IMR-90 (cell line): ENCODE results near the gene USP7. TPM values are rescaled to one million over a fixed set of nuclear protein-coding genes. Genes with fewer than 3 reads are reported as not detected.

Experiments used
- ATAC-seq: fragments of 200-7000 bp; cut with Tn5 transposase; 2 replicates; pipeline ENCODE4 v1.9.1; 2020; ENCODE audit warnings: low read depth, mild to moderate bottlenecking, moderate library complexity
- BruUV-seq: library from RNA; stranded (reverse); fragments of 400-500 nt; replicated peaks from 2 replicates; lab custom pipeline; 2021; lab: Mats Ljungman, UMichigan
- CTCF ChIA-PET: fragments of 300-600 bp; formaldehyde crosslinking; extraction: SDS; loops from one replicate; lab custom pipeline; 2021; ENCODE audit warnings: antibody characterized with exemption; lab: Yijun Ruan, JAX
- POLR2A ChIA-PET: fragments of 300-600 bp; sonication (Branson Sonifier 250); formaldehyde crosslinking; loops from one replicate; lab custom pipeline; 2022; ENCODE audit warnings: antibody characterized with exemption; ENCODE audit not compliant: unreplicated experiment; lab: Charles Lee
- DNase-seq: peaks from one replicate; pipeline ENCODE4 v3.0.0; 2013
- H2AFZ ChIP-seq: replicated peaks from 2 replicates; pipeline ENCODE3; 2013; ENCODE audit warnings: low read length, mild to moderate bottlenecking; ENCODE audit not compliant: poor library complexity
- H2AK5ac ChIP-seq: 2 replicates; pipeline ENCODE4 v1.6.1; 2013; ENCODE audit warnings: low read depth, low read length, inconsistent platforms
- H2AK9ac ChIP-seq: replicated peaks from 2 replicates; pipeline ENCODE3; 2013; ENCODE audit warnings: mild to moderate bottlenecking, low read depth, low read length, moderate library complexity; ENCODE audit not compliant: poor library complexity
- H2BK120ac ChIP-seq: 2 replicates; pipeline ENCODE4 v1.6.1; 2013; ENCODE audit warnings: low read depth, low read length, inconsistent platforms
- H2BK15ac ChIP-seq: 3 replicates; pipeline ENCODE4 v1.6.1; 2013; ENCODE audit warnings: low read depth, low read length, inconsistent platforms
- H2BK20ac ChIP-seq: 2 replicates; pipeline ENCODE4 v1.6.1; 2013; ENCODE audit warnings: low read depth, mild to moderate bottlenecking, inconsistent platforms, low read length, moderate library complexity
- H2BK5ac ChIP-seq: 2 replicates; pipeline ENCODE4 v1.6.1; 2013; ENCODE audit warnings: mild to moderate bottlenecking, low read depth, low read length, inconsistent platforms; ENCODE audit not compliant: poor library complexity, severe bottlenecking
- H3K14ac ChIP-seq: replicated peaks from 2 replicates; pipeline ENCODE4 v1.6.1; 2013; ENCODE audit warnings: low read depth, low read length, inconsistent platforms
- H3K18ac ChIP-seq: 2 replicates; pipeline ENCODE4 v1.6.1; 2013; ENCODE audit warnings: low read depth, low read length, control low read depth
- H3K23ac ChIP-seq: 2 replicates; pipeline ENCODE4 v1.6.1; 2013; ENCODE audit warnings: low read depth, low read length, inconsistent platforms
- H3K27ac ChIP-seq: 2 replicates; pipeline ENCODE4 v1.5.1; 2013; ENCODE audit warnings: mild to moderate bottlenecking, control low read depth, low read length; ENCODE audit not compliant: insufficient read depth
- H3K27me3 ChIP-seq: 2 replicates; pipeline ENCODE4 v1.6.1; 2013; ENCODE audit warnings: low read length; ENCODE audit not compliant: control insufficient read depth, insufficient read depth
- H3K36me3 ChIP-seq: 2 replicates; pipeline ENCODE4 v1.6.1; 2013; ENCODE audit warnings: low read length, mixed read lengths; ENCODE audit not compliant: control insufficient read depth, insufficient read depth
- H3K4ac ChIP-seq: 2 replicates; pipeline ENCODE4 v1.6.1; 2013; ENCODE audit warnings: low read depth, low read length, inconsistent platforms
- H3K4me1 ChIP-seq: 2 replicates; pipeline ENCODE4 v1.6.1; 2013; ENCODE audit warnings: low read length, mixed read lengths; ENCODE audit not compliant: control insufficient read depth, insufficient read depth
- H3K4me2 ChIP-seq: 2 replicates; pipeline ENCODE4 v1.6.1; 2013; ENCODE audit warnings: low read depth, mild to moderate bottlenecking, control low read depth, low read length, moderate library complexity
- H3K4me3 ChIP-seq: 2 replicates; pipeline ENCODE4 v1.5.1; 2013; ENCODE audit warnings: low read depth, mild to moderate bottlenecking, control low read depth, low read length, moderate library complexity; ENCODE audit not compliant: insufficient read depth
- H3K56ac ChIP-seq: 2 replicates; pipeline ENCODE4 v1.6.1; 2013; ENCODE audit warnings: low read length, inconsistent platforms; ENCODE audit not compliant: insufficient read depth; ENCODE audit errors: extremely low read depth
- H3K79me1 ChIP-seq, 2 experiments: 2 replicates each; pipeline ENCODE4 v1.6.1; 2013; ENCODE audit warnings: low read length in 2 of 2, inconsistent platforms in 1 of 2, low read depth in 1 of 2
- H3K9ac ChIP-seq: 2 replicates; pipeline ENCODE4 v1.6.1; 2013; ENCODE audit warnings: low read depth, low read length, control low read depth
- H3K9me1 ChIP-seq: 2 replicates; pipeline ENCODE4 v1.6.1; 2013; ENCODE audit warnings: low read length, inconsistent platforms; ENCODE audit not compliant: insufficient read depth
- H3K9me3 ChIP-seq: 2 replicates; pipeline ENCODE4 v1.6.1; 2013; ENCODE audit warnings: low read length; ENCODE audit not compliant: control insufficient read depth, insufficient read depth
- H4K20me1 ChIP-seq: 2 replicates; pipeline ENCODE4 v1.6.1; 2013; ENCODE audit warnings: low read length, inconsistent platforms; ENCODE audit not compliant: insufficient read depth
- H4K5ac ChIP-seq: 2 replicates; pipeline ENCODE4 v1.6.1; 2013; ENCODE audit warnings: mild to moderate bottlenecking, low read depth, low read length, control low read depth
- H4K8ac ChIP-seq, 2 experiments: 2 replicates each; pipeline ENCODE4 v1.6.1; 2013; ENCODE audit warnings: low read depth in 2 of 2, low read length in 2 of 2, control low read depth in 1 of 2, inconsistent platforms in 1 of 2
- H4K91ac ChIP-seq: 2 replicates; pipeline ENCODE4 v1.6.1; 2013; ENCODE audit warnings: low read depth, low read length, inconsistent platforms; ENCODE audit not compliant: insufficient read depth
- BHLHE40 ChIP-seq: fragments of 150-350 bp; IDR thresholded peaks from 2 replicates; pipeline ENCODE4 v1.6.1; 2016; ENCODE audit warnings: mild to moderate bottlenecking, low read depth, low read length
- CEBPB ChIP-seq: IDR thresholded peaks from 2 replicates; pipeline ENCODE4 v1.6.1; 2012; ENCODE audit warnings: low read depth, low read length, improper control_type of control experiment
- CHD1 ChIP-seq: IDR thresholded peaks from 2 replicates; pipeline ENCODE4 v1.6.1; 2012; ENCODE audit warnings: low read depth, low read length, improper control_type of control experiment
- ELK1 ChIP-seq: fragments of 150-350 bp; IDR thresholded peaks from 2 replicates; pipeline ENCODE4 v1.6.1; 2016; ENCODE audit warnings: low read depth, mild to moderate bottlenecking, low read length, moderate library complexity, borderline replicate concordance
- FOS ChIP-seq: fragments of 150-350 bp; IDR thresholded peaks from 2 replicates; pipeline ENCODE4 v1.6.1; 2016; ENCODE audit warnings: low read depth, low read length
- MAFK ChIP-seq: IDR thresholded peaks from 2 replicates; pipeline ENCODE4 v1.6.1; 2012; ENCODE audit warnings: low read depth, low read length, improper control_type of control experiment
- MAZ ChIP-seq: IDR thresholded peaks from 2 replicates; pipeline ENCODE4 v1.6.1; 2012; ENCODE audit warnings: low read depth, mild to moderate bottlenecking, low read length, improper control_type of control experiment, moderate library complexity, borderline replicate concordance
- MXI1 ChIP-seq: IDR thresholded peaks from 2 replicates; pipeline ENCODE4 v1.6.1; 2012; ENCODE audit warnings: low read depth, mild to moderate bottlenecking, low read length, moderate library complexity, borderline replicate concordance
- NFE2L2 ChIP-seq: fragments of 150-350 bp; IDR thresholded peaks from 2 replicates; pipeline ENCODE4 v1.6.1; 2016; ENCODE audit warnings: low read depth, mild to moderate bottlenecking, low read length
- POLR2A ChIP-seq: IDR thresholded peaks from 2 replicates; pipeline ENCODE4 v1.6.1; 2012; ENCODE audit warnings: mild to moderate bottlenecking, low read depth, low read length
- RAD21 ChIP-seq: IDR thresholded peaks from 2 replicates; pipeline ENCODE4 v1.6.1; 2012; ENCODE audit warnings: low read length, improper control_type of control experiment
- RCOR1 ChIP-seq: IDR thresholded peaks from 2 replicates; pipeline ENCODE4 v1.6.1; 2012; ENCODE audit warnings: mild to moderate bottlenecking, low read length, improper control_type of control experiment; ENCODE audit not compliant: insufficient replicate concordance
- RFX5 ChIP-seq: IDR thresholded peaks from 2 replicates; pipeline ENCODE4 v1.8.0; 2012; ENCODE audit warnings: low read depth, mild to moderate bottlenecking, low read length, moderate library complexity
- SMC3 ChIP-seq: fragments of 150-350 bp; IDR thresholded peaks from 2 replicates; pipeline ENCODE4 v1.6.1; 2016; ENCODE audit warnings: low read depth, mild to moderate bottlenecking, antibody characterized with exemption, low read length, moderate library complexity
- WGBS, 2 experiments: methylation state at CpG; one replicate each; pipeline versions ENCODE4 v1.1.5 to v1.1.7; 2013; ENCODE audit warnings: missing lambda C conversion rate in 2 of 2; ENCODE audit not compliant: insufficient read length in 1 of 2; ENCODE audit errors: extremely low coverage in 2 of 2; 5-methylcytosine and 5-hydroxymethylcytosine counted together
- dilution Hi-C: fragments of 300-500 bp; cut with HindIII; formaldehyde crosslinking; loops from one replicate; pipeline ENCODE4 v1.14.3; 2018; ENCODE audit warnings: low sequenced_read_pairs; ENCODE audit not compliant: unreplicated experiment
- in situ Hi-C: fragments of 300-500 bp; cut with MboI; formaldehyde crosslinking; loops from 3 replicates; pipeline ENCODE4 v1.14.3; 2019; ENCODE audit warnings: low sequenced_read_pairs, inconsistent platforms, mixed read lengths
- intact Hi-C: fragments of 100-400 bp; cut with micrococcal nuclease; formaldehyde crosslinking; loops from 2 replicates; pipeline ENCODE4 v1.10.0; 2022
- polyA plus RNA-seq, 3 experiments: library from polyadenylated mRNA; depleted of rRNA; stranded (reverse); fragments of >200 nt; gene quantifications; 2 replicates each; pipeline ENCODE4 v1.2.3, GENCODE V29; 2012; ENCODE audit warnings: low replicate concordance in 1 of 3
- total RNA-seq: library from RNA; depleted of rRNA; stranded (reverse); fragments of >200 nt; gene quantifications from 2 replicates; pipeline ENCODE4 v1.2.3, GENCODE V29; 2012
- TF ChIP-seq, protein P1 (sequence below): conservative IDR thresholded peaks from 2 replicates; pipeline ENCODE4 v1.5.1; 2012; ENCODE audit warnings: mild to moderate bottlenecking, low read depth, low read length, improper control_type of control experiment

USP7 gene
- total and polyA plus RNA-seq, 2 of the 4 experiments (the other 2 are of a cell fraction), result 17.8 to 28.3 TPM

DNA sequence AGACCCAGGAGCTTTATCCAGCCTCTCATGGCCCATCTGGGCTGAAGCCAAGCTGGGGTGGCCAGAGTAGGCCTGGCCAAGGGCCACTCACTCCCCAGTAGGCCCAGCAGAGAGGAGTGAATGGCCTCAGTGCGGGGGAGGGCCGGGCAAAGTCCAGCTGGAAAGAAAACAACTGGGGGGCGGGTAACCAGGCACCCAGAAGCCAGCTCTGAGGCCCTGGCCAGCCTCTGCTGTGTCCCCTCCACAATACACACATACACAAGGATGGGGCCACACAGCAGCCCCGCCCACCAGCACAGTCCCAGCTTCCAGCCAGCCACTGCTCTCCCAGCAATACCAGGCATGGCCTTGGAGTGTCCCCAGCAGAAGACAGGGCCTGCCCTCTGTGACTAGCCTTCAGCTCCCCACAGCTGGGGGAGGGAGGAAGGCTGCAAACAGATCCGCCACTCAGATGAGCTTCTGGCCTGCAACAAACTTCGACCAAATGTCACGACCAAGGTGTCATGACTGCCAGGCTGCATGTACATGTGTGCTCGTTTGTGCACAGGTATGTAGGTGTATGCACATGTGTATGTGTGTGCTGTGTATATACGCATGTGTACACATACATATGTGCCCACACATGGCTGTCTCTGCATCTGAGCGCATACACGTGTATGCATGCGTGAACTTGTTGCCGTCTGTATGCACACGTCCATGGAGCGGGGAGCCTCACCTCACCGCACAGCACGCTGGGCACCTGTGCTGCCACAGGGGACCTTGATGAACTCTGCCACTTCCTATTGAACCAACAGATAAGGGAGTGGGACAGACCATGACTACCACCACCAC, 99.9 kb downstream of the USP7 start:
- H3K18ac ChIP-seq, result no peak overlapping the region
- POLR2A ChIA-PET, result interaction anchor here (0.6 kb wide), 1 partner anchor 16 kb away, joined by 3 read pairs; no protein-coding TSS in a partner anchor
- peaks cover 10% of the 10 kb centered on the region for H3K36me3 ChIP-seq
- no peak overlapping the region; the same call in 1 of the 2 replicates for H3K4me2 ChIP-seq
- H3K9ac ChIP-seq, result no peak overlapping the region
- no TSS peak for BruUV-seq
- H2AFZ ChIP-seq, result peak overlapping the region; percentile 16
- H3K56ac ChIP-seq, result no peak overlapping the region
- H3K9me3 ChIP-seq, result no peaks in the 10 kb centered on the region
- no peak overlapping the region for H2BK20ac ChIP-seq
- peaks cover 19% of the 10 kb centered on the region for H3K9me1 ChIP-seq
- 80% methylated on average over 13 of the region's 17 CpGs; no CpG with 5 or more reads in 1 of the 2 experiments for WGBS, 2 experiments
- peaks cover 31% of the 10 kb centered on the region for H3K4me1 ChIP-seq
- H2BK5ac ChIP-seq, result no peak overlapping the region
- no peak overlapping the region for H2BK15ac ChIP-seq
- H3K23ac ChIP-seq, result no peak overlapping the region
- no peak overlapping the region for H4K8ac ChIP-seq
- no peak for TF ChIP-seq CEBPB
- no peak for TF ChIP-seq ELK1
- TF ChIP-seq, protein P1, sequence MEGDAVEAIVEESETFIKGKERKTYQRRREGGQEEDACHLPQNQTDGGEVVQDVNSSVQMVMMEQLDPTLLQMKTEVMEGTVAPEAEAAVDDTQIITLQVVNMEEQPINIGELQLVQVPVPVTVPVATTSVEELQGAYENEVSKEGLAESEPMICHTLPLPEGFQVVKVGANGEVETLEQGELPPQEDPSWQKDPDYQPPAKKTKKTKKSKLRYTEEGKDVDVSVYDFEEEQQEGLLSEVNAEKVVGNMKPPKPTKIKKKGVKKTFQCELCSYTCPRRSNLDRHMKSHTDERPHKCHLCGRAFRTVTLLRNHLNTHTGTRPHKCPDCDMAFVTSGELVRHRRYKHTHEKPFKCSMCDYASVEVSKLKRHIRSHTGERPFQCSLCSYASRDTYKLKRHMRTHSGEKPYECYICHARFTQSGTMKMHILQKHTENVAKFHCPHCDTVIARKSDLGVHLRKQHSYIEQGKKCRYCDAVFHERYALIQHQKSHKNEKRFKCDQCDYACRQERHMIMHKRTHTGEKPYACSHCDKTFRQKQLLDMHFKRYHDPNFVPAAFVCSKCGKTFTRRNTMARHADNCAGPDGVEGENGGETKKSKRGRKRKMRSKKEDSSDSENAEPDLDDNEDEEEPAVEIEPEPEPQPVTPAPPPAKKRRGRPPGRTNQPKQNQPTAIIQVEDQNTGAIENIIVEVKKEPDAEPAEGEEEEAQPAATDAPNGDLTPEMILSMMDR, result no peak
- TF ChIP-seq RCOR1, result no peak
- no peak for TF ChIP-seq POLR2A
- no peak for TF ChIP-seq NFE2L2
- no peak for TF ChIP-seq SMC3
- TF ChIP-seq RAD21, result no peak
- TF ChIP-seq MAFK, result no peak
- no peak for TF ChIP-seq CHD1
- no peak for TF ChIP-seq MAZ
- no peak for TF ChIP-seq RFX5
- TF ChIP-seq FOS, result no peak
- no peak for TF ChIP-seq MXI1
- no peak for TF ChIP-seq BHLHE40
- 0 out of 2 replicates have a peak overlapping the region, but pooled peaks have one; percentile 10 for H3K27ac ChIP-seq
- no peak overlapping the region for H2BK120ac ChIP-seq
- intact Hi-C loops, result no loop called here
- dilution Hi-C loops, result no loop called here
- no peak overlapping the region for H3K14ac ChIP-seq
- H4K91ac ChIP-seq, result no peak overlapping the region
- H4K20me1 ChIP-seq, result peaks cover 85% of the 10 kb centered on the region
- H4K5ac ChIP-seq, result no peak overlapping the region
- peak overlapping the region; percentile 38 for H2AK9ac ChIP-seq
- no peak overlapping the region for H3K4me3 ChIP-seq
- DNase-seq (no peak), ATAC-seq (no peak)
- in situ Hi-C loops, result no loop called here
- H3K4ac ChIP-seq, result no peak overlapping the region; the same call in 1 of the 2 replicates
- peaks cover 8 to 92% of the 10 kb centered on the region in 2 experiments for H3K79me1 ChIP-seq
- CTCF ChIA-PET, result interaction anchor here (1.2 kb wide), 1 partner anchor 9 kb away, joined by 3 read pairs; no protein-coding TSS in a partner anchor
- H3K27me3 ChIP-seq, result no peaks in the 10 kb centered on the region
- peak overlapping the region; percentile 29; the same call in 1 of the 2 replicates for H2AK5ac ChIP-seq
